SJCRH30 (cell line): ENCODE measurements around the gene MRPS7. TPM values are rescaled to one million over a fixed set of nuclear protein-coding genes. Genes with fewer than 3 reads are reported as not detected.
"Not testable (repeated sequence)": the region's sequence is repeated elsewhere in the genome, so short reads cannot be mapped to it uniquely, and the experiment has no call there.

Experiments used
- DNase-seq, 2 experiments: peaks; one replicate each; pipeline ENCODE4 v3.0.0-alpha.2; 2015 to 2020
- H3K27ac ChIP-seq: fragments of 250-450 bp; sonication (Bioruptor Pico); 2 replicates; pipeline ENCODE4 v1.5.1; 2020; ENCODE audit warnings: mild to moderate bottlenecking, moderate library complexity
- H3K27me3 ChIP-seq: fragments of 250-450 bp; sonication (Bioruptor Pico); 2 replicates; pipeline ENCODE4 v1.5.1; 2020; ENCODE audit warnings: mild to moderate bottlenecking, moderate library complexity
- H3K36me3 ChIP-seq: fragments of 250-450 bp; sonication (Bioruptor Pico); 2 replicates; pipeline ENCODE4 v1.5.1; 2020; ENCODE audit warnings: mild to moderate bottlenecking, moderate library complexity
- H3K4me1 ChIP-seq: fragments of 250-450 bp; sonication (Bioruptor Pico); 2 replicates; pipeline ENCODE4 v1.5.1; 2020; ENCODE audit warnings: mild to moderate bottlenecking, moderate library complexity
- H3K4me3 ChIP-seq: fragments of 250-450 bp; sonication (Bioruptor Pico); 2 replicates; pipeline ENCODE4 v1.5.1; 2020; ENCODE audit warnings: mild to moderate bottlenecking, moderate library complexity
- H3K9me3 ChIP-seq: fragments of 250-450 bp; sonication (Bioruptor Pico); replicated peaks from 2 replicates; pipeline ENCODE4 v1.5.1; 2020; ENCODE audit warnings: mild to moderate bottlenecking, moderate library complexity
- total RNA-seq: library from RNA; depleted of rRNA; stranded (reverse); fragments of >200 nt; shearing (Covaris generic); gene quantifications from 2 replicates; pipeline ENCODE4 v1.2.3, GENCODE V29; 2014

MRPS7 gene
- total RNA-seq, 1 experiment from 2014 or later = 123 TPM

GRCh38 chr17:75272848-75273184, 11.1 kb downstream of the MRPS7 start:
- H3K36me3 ChIP-seq = no peaks in the 10 kb centered on the region
- H3K27ac ChIP-seq = no peak overlapping the region
- DNase-seq = no peak
- no peaks in the 10 kb centered on the region for H3K27me3 ChIP-seq
- H3K9me3 ChIP-seq = no peaks in the 10 kb centered on the region
- H3K4me1 ChIP-seq = peaks cover 9% of the 10 kb centered on the region
- H3K4me3 ChIP-seq = no peak overlapping the region

DNA sequence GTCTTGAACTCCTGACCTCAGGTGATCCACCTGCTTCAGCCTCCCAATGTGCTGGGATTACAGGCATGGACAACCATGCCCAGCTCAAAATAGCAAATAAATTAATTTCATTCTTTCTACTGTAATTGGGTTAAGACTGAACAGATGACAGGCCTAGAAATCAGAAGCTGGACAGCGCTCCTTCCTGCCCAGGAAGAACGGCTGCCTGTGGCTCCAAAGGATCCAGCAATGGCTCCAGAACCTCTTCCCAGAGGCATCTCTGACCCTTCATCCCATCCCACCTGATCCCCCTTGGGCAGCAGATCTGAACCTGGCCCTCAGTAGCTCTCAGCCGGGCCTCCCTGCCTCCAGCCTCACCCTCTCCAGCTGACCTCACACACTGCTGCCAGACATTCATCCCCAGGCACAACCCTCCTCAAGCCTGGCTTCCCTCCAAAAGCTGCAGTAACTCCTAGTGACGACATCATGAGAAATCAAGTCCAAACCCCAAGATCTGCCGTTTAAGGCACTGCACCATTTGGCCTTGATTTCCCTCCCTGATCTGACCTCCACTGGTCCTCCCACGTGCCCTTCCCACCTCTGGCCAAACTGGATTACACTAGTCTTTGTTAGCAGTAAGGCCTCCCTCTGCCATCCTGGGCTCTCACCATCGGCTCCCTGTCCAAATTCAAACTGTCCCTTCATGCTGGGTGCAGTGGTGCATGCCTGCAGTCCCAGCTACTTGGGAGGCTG, 12.5 kb downstream of the MRPS7 start:
- DNase-seq = no peak

DNA sequence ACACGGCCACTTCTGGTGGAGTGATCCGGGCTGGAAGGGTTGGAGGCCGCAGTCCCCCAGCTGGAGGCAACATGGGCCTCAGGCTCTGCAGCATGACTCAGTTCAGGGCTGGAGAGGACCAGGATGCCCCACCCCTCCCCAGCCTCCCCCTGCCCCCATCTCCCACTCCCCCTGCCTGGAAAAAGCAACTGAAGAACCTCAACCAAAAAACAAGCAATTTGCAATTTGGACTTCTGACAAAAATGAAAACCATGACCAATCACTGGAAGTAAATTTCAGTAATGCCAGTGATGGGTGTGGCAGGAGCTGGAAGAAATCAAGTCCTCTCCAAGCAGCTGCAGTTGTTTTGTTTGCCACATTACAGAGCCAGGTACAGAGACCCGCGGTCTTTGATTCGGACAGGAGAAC, 16.0 kb downstream of the MRPS7 start:
- Histone ChIP-seq H3K36me3 (peaks cover 4% of the 10 kb centered on the region; the same call in 1 of the 2 replicates), H3K4me1 (peaks cover 14% of the 10 kb centered on the region), H3K27me3 (no peaks in the 10 kb centered on the region), H3K9me3 (no peaks in the 10 kb centered on the region), H3K4me3 (no peak overlapping the region), H3K27ac (peak overlapping the region; percentile 64)
- peak; percentile 56 to 57 for DNase-seq

More for the DNA sequence above, 12.5 kb downstream of the MRPS7 start:
- H3K36me3 ChIP-seq = no peaks in the 10 kb centered on the region
- no peaks in the 10 kb centered on the region for H3K9me3 ChIP-seq
- H3K27me3 ChIP-seq = no peaks in the 10 kb centered on the region
- H3K27ac ChIP-seq = no peak overlapping the region
- peaks cover 17% of the 10 kb centered on the region for H3K4me1 ChIP-seq
- H3K4me3 ChIP-seq = no peak overlapping the region

- not testable (repeated sequence) for H3K27ac ChIP-seq, H3K9me3 ChIP-seq, H3K36me3 ChIP-seq, DNase-seq, H3K27me3 ChIP-seq, H3K4me3 ChIP-seq
- H3K4me1 ChIP-seq = peaks cover 14% of the 10 kb centered on the region
Observed at GRCh38 chr17:75280189-75280588, 18.5 kb downstream of the MRPS7 start.

DNA sequence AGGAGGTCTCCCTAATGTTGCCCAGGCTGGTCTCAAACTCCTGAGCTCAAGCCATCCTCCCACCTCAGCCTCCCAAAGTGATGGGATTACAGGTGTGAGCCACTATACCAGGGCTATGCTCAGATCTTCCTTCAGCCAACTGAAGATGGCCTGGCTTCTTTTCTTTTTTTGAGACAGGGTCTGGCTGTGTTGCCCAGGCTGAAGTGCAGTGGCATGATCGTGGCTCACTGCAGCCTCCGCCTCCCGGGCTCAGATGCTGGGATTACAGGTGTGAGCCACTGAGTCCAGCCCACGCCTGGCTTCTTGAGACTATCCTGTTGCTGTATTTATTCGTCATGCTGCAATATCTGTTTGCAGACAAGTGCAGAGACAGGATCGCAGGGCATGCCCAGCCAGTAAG, 23.4 kb downstream of the MRPS7 start:
- Histone ChIP-seq H3K27ac (no peak overlapping the region), H3K4me3 (no peak overlapping the region)

GRCh38 chr17:75287221-75287620, 25.5 kb downstream of the MRPS7 start:
- no peaks in the 10 kb centered on the region for H3K9me3 ChIP-seq
- H3K4me1 ChIP-seq = no peaks in the 10 kb centered on the region; the same call in 1 of the 2 replicates
- no peak for DNase-seq
- H3K27ac ChIP-seq = no peak overlapping the region
- H3K4me3 ChIP-seq = no peak overlapping the region
- H3K27me3 ChIP-seq = no peaks in the 10 kb centered on the region
- 0 out of 2 replicates have a peak, but pooled peaks cover 3% of the 10 kb centered on the region for H3K36me3 ChIP-seq

More for the DNA sequence above, 23.4 kb downstream of the MRPS7 start:
- H3K27me3 ChIP-seq = no peaks in the 10 kb centered on the region
- H3K9me3 ChIP-seq = no peaks in the 10 kb centered on the region
- H3K36me3 ChIP-seq = peaks cover 7% of the 10 kb centered on the region; the same call in 1 of the 2 replicates
- no peak for DNase-seq
- H3K4me1 ChIP-seq = no peaks in the 10 kb centered on the region; the same call in 1 of the 2 replicates

- Histone ChIP-seq H3K9me3 (no peaks in the 10 kb centered on the region), H3K27ac (no peak overlapping the region), H3K4me3 (peak overlapping the region; percentile 79), H3K4me1 (no peaks in the 10 kb centered on the region; the same call in 1 of the 2 replicates), H3K27me3 (no peaks in the 10 kb centered on the region), H3K36me3 (no peaks in the 10 kb centered on the region)
- no peak for DNase-seq
Observed at GRCh38 chr17:75288359-75288758, 26.7 kb downstream of the MRPS7 start.

GRCh38 chr17:75288770-75289114, 27.1 kb downstream of the MRPS7 start:
- Histone ChIP-seq H3K27ac (peak overlapping the region; percentile 2; the same call in 1 of the 2 replicates), H3K4me1 (no peaks in the 10 kb centered on the region; the same call in 1 of the 2 replicates), H3K9me3 (no peaks in the 10 kb centered on the region)

GRCh38 chr17:75289115-75289831, 27.6 kb downstream of the MRPS7 start, which contains the start of gene SLC25A19:
SLC25A19 (minus strand) TSS chr17:75289433; CDS start chr17:75286764, 2,669 bp downstream.
- Histone ChIP-seq H3K4me1 (no peaks in the 10 kb centered on the region), H3K9me3 (no peaks in the 10 kb centered on the region), H3K36me3 (no peaks in the 10 kb centered on the region), H3K27ac (peak within 1 kb of the TSS; percentile 15; the same call in 1 of the 2 replicates), H3K27me3 (no peaks in the 10 kb centered on the region), H3K4me3 (peak within 1 kb of the TSS; percentile 79)
- DNase-seq = peak; percentile 99

More at GRCh38 chr17:75288770-75289114, 27.1 kb downstream of the MRPS7 start:
- Histone ChIP-seq H3K4me3 (peak overlapping the region; percentile 79), H3K27me3 (no peaks in the 10 kb centered on the region), H3K36me3 (no peaks in the 10 kb centered on the region)
- DNase-seq = peak; percentile 50 to 58

GRCh38 chr17:75289832-75290337, 28.2 kb downstream of the MRPS7 start:
- Histone ChIP-seq H3K4me3 (peak overlapping the region; percentile 79), H3K9me3 (no peaks in the 10 kb centered on the region), H3K27ac (peak overlapping the region; percentile 15; the same call in 1 of the 2 replicates), H3K36me3 (no peaks in the 10 kb centered on the region), H3K27me3 (no peaks in the 10 kb centered on the region), H3K4me1 (no peaks in the 10 kb centered on the region)
- DNase-seq = no peak

DNA sequence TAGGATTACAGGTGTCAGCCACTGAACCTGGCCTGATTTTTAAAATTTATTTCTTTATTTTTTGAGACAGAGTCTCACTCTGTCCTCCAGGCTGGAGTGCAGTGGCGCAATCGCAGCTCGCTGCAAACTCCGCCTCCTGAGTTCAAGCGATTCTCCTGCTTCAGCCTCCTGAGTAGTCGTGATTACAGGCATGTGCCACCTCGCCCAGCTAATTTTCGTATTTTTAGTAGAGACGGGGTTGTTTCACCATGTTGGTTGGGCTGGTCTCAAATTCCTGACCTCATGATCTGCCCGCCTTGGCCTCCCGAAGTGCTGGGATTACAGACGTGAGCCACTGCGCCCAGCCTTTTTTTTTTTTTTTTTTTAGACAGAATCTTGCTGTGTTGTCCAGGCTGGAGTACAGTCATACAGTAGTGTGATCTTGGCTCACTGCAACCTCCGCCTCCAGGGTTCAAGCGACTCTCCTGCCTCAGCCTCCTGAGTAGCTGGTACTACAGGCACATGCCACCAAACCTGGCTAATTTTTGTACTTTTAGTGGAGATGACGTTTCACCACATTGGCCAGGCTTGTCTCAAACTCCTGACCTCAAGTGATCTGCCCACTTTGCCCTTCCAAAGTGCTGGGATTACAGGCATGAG, 31.2 kb downstream of the MRPS7 start:
- not testable (repeated sequence) for H3K27ac ChIP-seq, H3K4me1 ChIP-seq, H3K36me3 ChIP-seq, H3K27me3 ChIP-seq, H3K9me3 ChIP-seq, H3K4me3 ChIP-seq, DNase-seq

DNA sequence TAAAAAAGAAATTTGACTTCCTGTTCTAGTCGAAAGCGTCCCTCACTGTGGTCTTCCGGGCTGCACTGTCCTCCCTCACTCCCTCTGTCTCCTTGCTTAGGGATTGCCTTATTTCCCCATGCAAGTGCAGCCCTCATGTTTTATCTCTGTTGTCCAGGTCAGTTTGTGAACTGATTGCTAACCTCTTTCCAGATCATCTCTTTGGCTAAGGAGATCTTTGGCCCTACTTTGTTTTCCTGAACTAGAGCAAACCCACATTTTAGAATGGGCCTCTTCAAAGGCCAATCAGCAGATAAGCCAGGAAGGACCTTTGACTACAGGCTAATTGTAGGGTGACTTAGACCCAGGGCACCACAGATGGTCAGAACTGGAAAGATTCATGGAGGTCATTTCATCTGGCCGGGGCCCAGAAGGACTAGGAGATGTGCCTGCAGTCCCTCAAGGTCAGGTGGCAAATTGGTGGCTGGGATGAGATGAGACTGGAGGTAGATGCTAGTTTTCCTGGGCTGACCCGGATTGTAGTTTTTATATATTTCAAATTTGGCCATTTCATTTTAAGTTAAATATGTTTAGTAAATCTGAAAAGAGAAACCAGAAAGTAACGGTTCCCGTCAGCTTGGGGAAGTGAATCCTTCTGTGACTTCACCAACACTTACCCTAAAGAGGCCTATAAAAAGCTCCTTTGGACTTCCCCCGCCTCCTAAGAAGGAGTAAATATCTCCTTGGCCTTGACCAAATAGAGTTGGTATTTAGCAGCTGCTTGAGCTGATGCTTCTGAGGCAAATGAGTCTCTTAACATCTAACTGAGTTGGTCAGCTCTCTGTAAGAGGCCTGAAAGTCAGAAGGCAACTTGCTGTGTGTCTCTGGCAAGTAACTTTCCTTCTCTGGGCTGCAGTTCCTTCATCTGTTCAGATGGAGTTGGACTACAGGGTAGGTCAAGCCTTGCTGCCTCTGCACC, 33.8 kb downstream of the MRPS7 start:
- no peaks in the 10 kb centered on the region for H3K4me1 ChIP-seq
- no peaks in the 10 kb centered on the region for H3K36me3 ChIP-seq
- no peak overlapping the region for H3K27ac ChIP-seq
- H3K9me3 ChIP-seq = no peaks in the 10 kb centered on the region
- no peak for DNase-seq
- H3K27me3 ChIP-seq = no peaks in the 10 kb centered on the region
- no peak overlapping the region for H3K4me3 ChIP-seq

DNA sequence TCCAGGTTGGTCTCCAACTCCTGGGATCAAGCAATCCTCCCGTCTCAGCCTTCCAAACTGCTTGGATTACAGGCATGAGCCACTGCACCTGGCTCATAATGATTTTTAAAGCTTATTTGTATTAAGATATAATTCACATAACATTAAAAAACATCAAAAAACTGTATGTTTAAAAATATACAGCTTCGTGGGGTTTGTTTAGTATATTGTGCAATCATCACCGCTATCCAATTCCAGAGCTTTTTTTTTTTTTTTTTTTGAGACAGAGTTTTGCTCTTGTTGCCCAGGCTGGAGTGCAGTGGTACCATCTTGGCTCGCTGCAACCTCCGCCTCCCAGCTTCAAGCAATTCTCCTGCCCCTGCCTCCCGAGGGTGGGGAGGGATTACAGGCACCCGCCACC, 38.6 kb downstream of the MRPS7 start:
- Histone ChIP-seq H3K4me3 (no peak overlapping the region), H3K9me3 (no peaks in the 10 kb centered on the region), H3K27ac (no peak overlapping the region), H3K36me3 (no peaks in the 10 kb centered on the region), H3K27me3 (no peaks in the 10 kb centered on the region), H3K4me1 (no peaks in the 10 kb centered on the region)
- DNase-seq = no peak

DNA sequence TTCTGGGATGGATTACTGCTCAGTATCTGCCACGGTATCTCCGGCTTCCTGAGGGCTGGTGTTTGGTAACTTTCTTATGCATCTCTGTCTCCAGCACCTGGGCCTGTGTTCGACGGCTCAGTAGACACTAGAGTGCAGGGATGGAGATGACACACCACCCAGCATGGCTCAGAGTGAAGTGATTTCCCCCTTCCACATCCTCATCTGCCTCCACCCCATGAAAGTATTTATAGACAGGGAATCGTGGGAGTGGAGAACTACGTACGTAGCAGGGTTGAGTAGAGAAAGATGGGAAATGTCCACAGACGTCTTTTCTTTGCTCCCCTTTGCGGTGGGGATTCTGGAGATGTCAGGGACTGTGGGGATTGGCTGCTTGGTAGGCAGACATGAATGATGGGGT, 39.4 kb downstream of the MRPS7 start:
- Histone ChIP-seq H3K36me3 (no peaks in the 10 kb centered on the region), H3K27ac (no peak overlapping the region), H3K4me3 (no peak overlapping the region), H3K27me3 (no peaks in the 10 kb centered on the region), H3K4me1 (no peaks in the 10 kb centered on the region), H3K9me3 (no peaks in the 10 kb centered on the region)
- DNase-seq = no peak
